Endothelial cell (in vitro differentiated cells): ENCODE results near the gene PRSS12. TPM values are rescaled to one million over a fixed set of nuclear protein-coding genes. Genes with fewer than 3 reads are reported as not detected.

Experiments used
- DNase-seq: peaks from one replicate; pipeline ENCODE4 v3.0.0; 2021; ENCODE audit warnings: low spot score
- H3K27ac Mint-ChIP-seq: one replicate; pipeline ENCODE4 v1.8.0; 2021; ENCODE audit warnings: mixed read lengths, inconsistent platforms; ENCODE audit not compliant: unreplicated experiment
- H3K27me3 Mint-ChIP-seq: one replicate; pipeline ENCODE4 v1.8.0; 2021; ENCODE audit warnings: mild to moderate bottlenecking, moderate library complexity, mixed read lengths, inconsistent platforms; ENCODE audit not compliant: unreplicated experiment
- H3K36me3 Mint-ChIP-seq: one replicate; pipeline ENCODE4 v1.8.0; 2021; ENCODE audit warnings: mild to moderate bottlenecking, low read depth, mixed read lengths, inconsistent platforms; ENCODE audit not compliant: unreplicated experiment
- H3K4me1 Mint-ChIP-seq: one replicate; pipeline ENCODE4 v1.8.0; 2021; ENCODE audit warnings: mild to moderate bottlenecking, mixed read lengths, inconsistent platforms; ENCODE audit not compliant: unreplicated experiment
- H3K4me3 Mint-ChIP-seq: one replicate; pipeline ENCODE4 v1.8.0; 2021; ENCODE audit warnings: mild to moderate bottlenecking, mixed read lengths, inconsistent platforms; ENCODE audit not compliant: unreplicated experiment
- H3K9me3 Mint-ChIP-seq: one replicate; pipeline ENCODE4 v1.8.0; 2021; ENCODE audit warnings: mixed read lengths, inconsistent platforms; ENCODE audit not compliant: unreplicated experiment
- CTCF ChIP-seq: fragments of 200-600 bp; sonication (generic); IDR thresholded peaks from one replicate; pipeline ENCODE4 v1.5.0; 2021; ENCODE audit warnings: antibody characterized with exemption; ENCODE audit not compliant: unreplicated experiment
- total RNA-seq: library from RNA; stranded (reverse); fragmentation: NEBNext Ultra II Directional; extraction: Animal tissue kit (Norgen Biotek cat#: 25700); gene quantifications from one replicate; pipeline ENCODE4 v1.2.1, GENCODE V29; 2021; ENCODE audit not compliant: unreplicated experiment

The PRSS12 gene
- total RNA-seq, 1 donor from 2014 or later, result 0.77 TPM

GRCh38 chr4:118369231-118369630, 16.4 kb upstream of the PRSS12 start:
- Mint-ChIP-seq H3K4me1 (no peaks in the 10 kb centered on the region), H3K9me3 (no peaks in the 10 kb centered on the region), H3K36me3 (no peaks in the 10 kb centered on the region), H3K27ac (no peak overlapping the region), H3K27me3 (no peaks in the 10 kb centered on the region), H3K4me3 (no peak overlapping the region)
- no peak for TF ChIP-seq CTCF
- DNase-seq, result no peak

DNA sequence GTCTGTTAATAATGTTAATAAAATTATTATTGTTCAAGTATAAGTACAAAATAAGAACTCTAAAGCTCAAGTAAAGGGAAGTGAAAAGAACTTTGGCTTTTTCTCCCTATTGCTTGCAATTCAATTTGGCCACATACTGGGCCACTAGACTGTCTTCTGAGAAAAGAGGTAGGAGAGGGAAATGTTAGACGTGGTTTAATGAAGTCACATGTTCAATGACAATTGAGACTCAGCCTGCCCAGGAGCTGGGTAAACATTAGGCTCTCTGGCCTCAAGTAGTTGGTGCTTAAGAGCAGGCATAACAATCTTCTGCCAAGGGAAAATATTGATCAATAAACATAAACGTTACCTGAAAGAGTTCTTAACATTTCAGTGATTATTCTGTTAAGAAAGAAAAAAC, 15.1 kb upstream of the PRSS12 start:
- Mint-ChIP-seq H3K4me1 (no peaks in the 10 kb centered on the region), H3K27ac (no peak overlapping the region), H3K36me3 (no peaks in the 10 kb centered on the region), H3K4me3 (no peak overlapping the region), H3K27me3 (no peaks in the 10 kb centered on the region), H3K9me3 (no peaks in the 10 kb centered on the region)
- DNase-seq, result no peak
- TF ChIP-seq CTCF, result no peak

- TF ChIP-seq CTCF, result no peak
- Mint-ChIP-seq H3K36me3 (no peaks in the 10 kb centered on the region), H3K4me1 (no peaks in the 10 kb centered on the region), H3K9me3 (no peaks in the 10 kb centered on the region), H3K27me3 (no peaks in the 10 kb centered on the region), H3K27ac (no peak overlapping the region), H3K4me3 (no peak overlapping the region)
- DNase-seq, result no peak
Measured at GRCh38 chr4:118367361-118367760, 14.6 kb upstream of the PRSS12 start.

DNA sequence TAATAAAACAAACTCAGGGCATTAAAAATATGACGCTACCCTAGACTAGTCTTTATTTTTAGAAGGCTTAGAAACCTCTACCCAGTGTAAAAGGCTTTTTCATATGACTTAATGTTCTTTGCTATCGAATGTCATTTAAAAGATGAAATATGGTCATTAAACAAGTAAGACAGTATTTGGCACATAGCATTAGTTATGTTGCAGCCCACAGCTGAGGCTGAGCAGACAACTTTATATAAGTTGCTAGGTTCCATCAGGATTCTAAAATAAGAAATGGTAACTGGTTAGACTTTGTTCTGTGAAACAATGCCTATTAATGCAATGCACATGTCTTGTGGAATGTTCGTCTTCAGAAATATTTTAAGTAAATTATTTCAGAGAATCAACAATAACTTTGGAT, 10.4 kb upstream of the PRSS12 start:
- H3K36me3 Mint-ChIP-seq, result no peaks in the 10 kb centered on the region
- H3K4me3 Mint-ChIP-seq, result no peak overlapping the region
- no peak for TF ChIP-seq CTCF
- no peaks in the 10 kb centered on the region for H3K4me1 Mint-ChIP-seq
- no peak for DNase-seq
- H3K9me3 Mint-ChIP-seq, result no peaks in the 10 kb centered on the region
- H3K27me3 Mint-ChIP-seq, result peaks cover 2% of the 10 kb centered on the region
- H3K27ac Mint-ChIP-seq, result no peak overlapping the region

DNA sequence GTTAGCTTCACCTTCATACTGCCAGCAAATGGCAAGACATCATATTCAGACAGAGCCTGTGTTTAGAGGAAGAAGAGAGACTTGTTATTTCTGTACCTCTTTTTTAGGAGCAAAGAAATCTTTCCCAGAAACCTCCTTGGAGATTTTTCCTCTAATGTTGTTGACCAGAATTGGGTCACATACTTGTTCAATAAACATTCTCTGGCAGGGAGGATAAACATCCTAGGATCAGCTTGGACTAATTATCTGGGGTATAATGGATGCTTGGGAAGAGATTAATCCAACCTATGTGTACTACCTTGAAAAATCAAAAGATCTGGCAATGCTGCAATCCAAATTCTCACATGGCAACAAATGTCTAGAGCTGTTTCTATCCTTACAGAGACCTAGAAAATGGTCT, 8.4 kb upstream of the PRSS12 start:
- Mint-ChIP-seq H3K4me3 (no peak overlapping the region), H3K27ac (no peak overlapping the region), H3K27me3 (peaks cover 2% of the 10 kb centered on the region), H3K9me3 (no peaks in the 10 kb centered on the region), H3K36me3 (no peaks in the 10 kb centered on the region), H3K4me1 (no peaks in the 10 kb centered on the region)
- DNase-seq, result no peak
- no peak for TF ChIP-seq CTCF
